GM12878 (cell line): Measurements from ENCODE around the gene TMED6. TPM values are rescaled to one million over a fixed set of nuclear protein-coding genes. Genes with fewer than 3 reads are reported as not detected.

Experiments used
- ATAC-seq: fragments of 200-7000 bp; cut with Tn5 transposase; 3 replicates; pipeline ENCODE4 v1.9.1; 2020; ENCODE audit warnings: mild to moderate bottlenecking, moderate library complexity
- BruUV-seq: library from RNA; stranded (reverse); fragments of 400-500 nt; replicated peaks from 2 replicates; lab custom pipeline; 2021; lab: Mats Ljungman, UMichigan
- CTCF ChIA-PET: fragments of 300-600 bp; sonication (Branson Sonifier 250); formaldehyde crosslinking; extraction: SDS; loops from one replicate; lab custom pipeline; 2021; ENCODE audit warnings: inconsistent platforms; lab: Yijun Ruan, JAX
- POLR2A ChIA-PET: fragments of 350-600 bp; formaldehyde crosslinking; extraction: SDS; loops from one replicate; lab custom pipeline; 2021; ENCODE audit warnings: inconsistent platforms; lab: Charles Lee
- RAD21 ChIA-PET: fragments of 300-600 bp; sonication (Branson Sonifier 250); formaldehyde crosslinking; loops from one replicate; lab custom pipeline; 2023; ENCODE audit warnings: antibody characterized with exemption; ENCODE audit not compliant: unreplicated experiment; lab: Charles Lee
- SMC1A ChIA-PET: fragments of 300-600 bp; sonication (Branson Sonifier 250); formaldehyde crosslinking; loops from one replicate; lab custom pipeline; 2023; ENCODE audit not compliant: unreplicated experiment, uncharacterized antibody; lab: Charles Lee
- DNase-seq: peaks from one replicate; pipeline ENCODE4 v3.0.0-alpha.2; 2011; ENCODE audit warnings: low read depth, low spot score
- FAIRE-seq: peaks from 3 replicates; lab custom pipeline; 2011; peaks lifted over from hg19 to GRCh38; lab: Jason Lieb, UNC
- H2AFZ ChIP-seq: 2 replicates; pipeline ENCODE4 v1.6.0; 2011; ENCODE audit warnings: low read depth, low read length, control low read depth; ENCODE audit not compliant: control insufficient read depth
- H3K27ac ChIP-seq: 2 replicates; pipeline ENCODE4 v1.5.1; 2011; ENCODE audit warnings: control low read depth; ENCODE audit not compliant: control insufficient read depth, insufficient read depth
- H3K27me3 ChIP-seq, 2 experiments: replicated peaks in 1 of 2; 2 replicates each; pipeline versions ENCODE4 v1.6.0 to v1.6.1; 2011; ENCODE audit warnings: low read length in 1 of 2; ENCODE audit not compliant: control insufficient read depth in 2 of 2, insufficient read depth in 2 of 2
- H3K36me3 ChIP-seq, 2 experiments: 2 replicates each; pipeline ENCODE4 v1.5.1; 2011; ENCODE audit warnings: low read length in 1 of 2; ENCODE audit not compliant: control insufficient read depth in 2 of 2, insufficient read depth in 2 of 2
- H3K4me1 ChIP-seq: 2 replicates; pipeline ENCODE4 v1.6.1; 2011; ENCODE audit warnings: mild to moderate bottlenecking, low read length, moderate library complexity, mixed read lengths; ENCODE audit not compliant: control insufficient read depth, insufficient read depth
- H3K4me2 ChIP-seq: 2 replicates; pipeline ENCODE4 v1.6.0; 2011; ENCODE audit warnings: control low read depth; ENCODE audit not compliant: control insufficient read depth, insufficient read depth
- H3K4me3 ChIP-seq: fragments of 200-600 bp; sonication (generic); 2 replicates; pipeline ENCODE4 v1.5.1; 2016
- H3K79me2 ChIP-seq: 2 replicates; pipeline ENCODE4 v1.6.0; 2011; ENCODE audit warnings: low read length; ENCODE audit not compliant: control insufficient read depth, insufficient read depth
- H3K9ac ChIP-seq: 2 replicates; pipeline ENCODE4 v1.8.0; 2011; ENCODE audit warnings: low read length, control low read depth, mixed read lengths; ENCODE audit not compliant: control insufficient read depth, insufficient read depth
- H3K9me3 ChIP-seq: replicated peaks from 3 replicates; pipeline ENCODE4 v1.5.1; 2011; ENCODE audit warnings: mild to moderate bottlenecking, low read length; ENCODE audit not compliant: control insufficient read depth, insufficient read depth
- H4K20me1 ChIP-seq: 2 replicates; pipeline ENCODE4 v1.6.0; 2011; ENCODE audit not compliant: control insufficient read depth, insufficient read depth
- BCL11A ChIP-seq: IDR thresholded peaks from 2 replicates; pipeline ENCODE4 v1.6.1; 2011; ENCODE audit warnings: low read depth, low read length
- CTCF ChIP-seq, 3 experiments: IDR thresholded peaks in 2 of 3; conservative IDR thresholded peaks in 1 of 3; 2 replicates each; pipeline ENCODE4 v1.5.1; 2011; ENCODE audit warnings: low read depth in 3 of 3, low read length in 3 of 3, mild to moderate bottlenecking in 3 of 3, control low read depth in 2 of 3, moderate library complexity in 2 of 3, inconsistent platforms in 1 of 3, mixed read lengths in 1 of 3; ENCODE audit not compliant: control insufficient read depth in 2 of 3, insufficient read depth in 1 of 3; ENCODE audit errors: extremely low read depth in 1 of 3
- PKNOX1 ChIP-seq: fragments of 450-650 bp; IDR thresholded peaks from 2 replicates; pipeline ENCODE4 v1.6.1; 2016; ENCODE audit warnings: mild to moderate bottlenecking
- RAD21 ChIP-seq: IDR thresholded peaks from 2 replicates; pipeline ENCODE4 v1.6.1; 2011; ENCODE audit warnings: mild to moderate bottlenecking, low read depth, low read length, moderate library complexity; ENCODE audit not compliant: insufficient read depth
- WGBS: methylation state at CpG from one replicate; pipeline ENCODE4 v1.1.6; 2016; ENCODE audit warnings: low lambda C conversion rate; ENCODE audit not compliant: insufficient replicate concordance, insufficient coverage; ENCODE audit errors: missing lambda C conversion rate; 5-methylcytosine and 5-hydroxymethylcytosine counted together
- in situ Hi-C: fragments of 300-500 bp; cut with MboI; formaldehyde crosslinking; loops from 9 replicates; pipeline ENCODE4 v1.14.3; 2018; ENCODE audit warnings: mixed read lengths
- intact Hi-C: fragments of 100-400 bp; cut with micrococcal nuclease; formaldehyde crosslinking; loops from one replicate; pipeline ENCODE4 v1.14.2; 2022; ENCODE audit not compliant: unreplicated experiment
- polyA plus RNA-seq, 11 experiments: library from polyadenylated mRNA; depleted of rRNA in 4 of 11; unstranded in 6 of 11; stranded (reverse) in 5 of 11; fragments of >200 nt; fragmentation: Nextera tagmentation in 4 of 11; fragmentation: Illumina TruSeq in 1 of 11; extraction: Ambion mirVana in 4 of 11; extraction: Trizol in 1 of 11; gene quantifications; 1 replicate in 1 of 11; 2 replicates in 10 of 11; pipeline versions ENCODE4 v1.2.1 to v1.2.3, GENCODE V29; 2011 to 2016; ENCODE audit warnings: inconsistent platforms in 2 of 11, missing spikeins in 2 of 11, low read depth in 1 of 11
- total RNA-seq, 4 experiments: library from RNA; depleted of rRNA in 3 of 4; stranded (reverse); fragments of >200 nt in 3 of 4; fragmentation: Illumina TruSeq in 1 of 4; extraction: Trizol in 1 of 4; gene quantifications; 2 replicates each; pipeline versions ENCODE4 v1.2.1 to v1.2.3, GENCODE V29; 2013 to 2021

The TMED6 gene
- total and polyA plus RNA-seq, 10 of the 15 experiments (the other 5 are each of a cell fraction or from before 2014, with no cell fraction given): 0.27 to 1.7 (median 0.78) TPM

- H3K9ac ChIP-seq: no peak overlapping the region
- TF ChIP-seq RAD21: peak; percentile 52
- peak; percentile 74 for TF ChIP-seq PKNOX1
- TF ChIP-seq CTCF (IDR thresholded peaks at IDR 0.05 in 2 of 3, conservative IDR thresholded peaks at IDR 0.05 in 1 of 3; ENCODE audit: control insufficient read depth in 2 of 3, extremely low read depth in 1 of 3, insufficient read depth in 1 of 3, low read depth in 3 of 3, low read length in 3 of 3): peak; percentile 35 to 45 (median 41); a peak in 4 of 6 replicates
- no peak for TF ChIP-seq BCL11A
- TF ChIP-seq, all 136 proteins: peak for 3
- no TSS peak for BruUV-seq
- SMC1A ChIA-PET: interaction anchor here (0.7 to 5.9 kb wide), 15 partner anchors 67 to 356 kb away, joined by 3 to 40 read pairs (median 5); no protein-coding TSS in a partner anchor
- H4K20me1 ChIP-seq: no peaks in the 10 kb centered on the region
- CTCF ChIA-PET: interaction anchor here (0.6 to 4.9 kb wide), 21 partner anchors 12 to 532 kb away, joined by 3 to 108 read pairs (median 6); partner anchors contain the start of genes NOB1, NQO1 and WWP2
- H3K27ac ChIP-seq: no peak overlapping the region
- ATAC-seq (peak; percentile 53), DNase-seq (peak; percentile 19), FAIRE-seq (peak; percentile 57)
- no peak overlapping the region for H3K4me3 ChIP-seq
- no peaks in the 10 kb centered on the region for H3K9me3 ChIP-seq
- peaks cover 6% of the 10 kb centered on the region for H3K4me1 ChIP-seq
- 56% methylated on average over 6 of the region's 6 CpGs for WGBS
- H3K27me3 ChIP-seq: no peaks in the 10 kb centered on the region
- in situ Hi-C loops (loop anchor here (5.0 kb wide), 1 partner anchor 354 kb away; the partner anchor contains the start of gene NOB1), intact Hi-C loops (loop anchor here (2.0 to 10.0 kb wide), 3 partner anchors 247 to 357 kb away; partner anchors contain the start of gene NOB1)
- no peak overlapping the region for H3K4me2 ChIP-seq
- no peaks in the 10 kb centered on the region for H3K79me2 ChIP-seq
- POLR2A ChIA-PET: interaction anchor here (0.7 to 2.2 kb wide), 3 partner anchors 14 to 356 kb away, joined by 3 to 12 read pairs (median 4); partner anchors contain the start of gene NOB1
- no peaks in the 10 kb centered on the region for H3K36me3 ChIP-seq
- peak overlapping the region; percentile 86 for H2AFZ ChIP-seq
- RAD21 ChIA-PET: interaction anchor here (0.7 to 5.0 kb wide), 17 partner anchors 10 to 532 kb away, joined by 3 to 50 read pairs (median 4); partner anchors contain the start of genes CYB5B, NFAT5 and NOB1
Measured at GRCh38 chr16:69397821-69398521, 46.4 kb upstream of the TMED6 start.
